Erythroblast (primary cell): ENCODE data around the gene RNF215.

ENCODE experiments used
- GATA1 ChIP-seq: IDR thresholded peaks from 2 replicates; pipeline ENCODE4 v1.6.1; 2011; ENCODE audit warnings: low read depth, mild to moderate bottlenecking, control low read depth, low read length, moderate library complexity
- POLR2A ChIP-seq: IDR thresholded peaks from 2 replicates; pipeline ENCODE4 v1.6.1; 2011; ENCODE audit warnings: mild to moderate bottlenecking, low read length

- TF ChIP-seq POLR2A, result peak; percentile 68
- no peak for TF ChIP-seq GATA1
These were observed 39.5 kb upstream of the RNF215 start for GRCh38 chr22:30426388-30427353.
